Fibroblast of villous mesenchyme (primary cell): ENCODE results near the gene SHH. TPM values are rescaled to one million over a fixed set of nuclear protein-coding genes. Genes with fewer than 3 reads are reported as not detected.

ENCODE experiments used
- DNase-seq: peaks from one replicate; pipeline ENCODE4 v3.0.0-alpha.2; 2010; ENCODE audit warnings: low read depth
- H3K4me3 ChIP-seq: 2 replicates; pipeline ENCODE4 v1.5.1; 2011; ENCODE audit warnings: low read depth, mild to moderate bottlenecking, low read length
- total RNA-seq: library from RNA; depleted of rRNA; stranded (reverse); fragments of >200 nt; gene quantifications from 2 replicates; pipeline ENCODE4 v1.2.3, GENCODE V29; 2012
- TF ChIP-seq, protein P1 (sequence below): IDR thresholded peaks from 2 replicates; pipeline ENCODE4 v1.5.1; 2012; ENCODE audit warnings: low read depth, mild to moderate bottlenecking, low read length; ENCODE audit not compliant: insufficient read depth

Gene SHH
- total RNA-seq, 1 donor = not detected

- TF ChIP-seq, protein P1, sequence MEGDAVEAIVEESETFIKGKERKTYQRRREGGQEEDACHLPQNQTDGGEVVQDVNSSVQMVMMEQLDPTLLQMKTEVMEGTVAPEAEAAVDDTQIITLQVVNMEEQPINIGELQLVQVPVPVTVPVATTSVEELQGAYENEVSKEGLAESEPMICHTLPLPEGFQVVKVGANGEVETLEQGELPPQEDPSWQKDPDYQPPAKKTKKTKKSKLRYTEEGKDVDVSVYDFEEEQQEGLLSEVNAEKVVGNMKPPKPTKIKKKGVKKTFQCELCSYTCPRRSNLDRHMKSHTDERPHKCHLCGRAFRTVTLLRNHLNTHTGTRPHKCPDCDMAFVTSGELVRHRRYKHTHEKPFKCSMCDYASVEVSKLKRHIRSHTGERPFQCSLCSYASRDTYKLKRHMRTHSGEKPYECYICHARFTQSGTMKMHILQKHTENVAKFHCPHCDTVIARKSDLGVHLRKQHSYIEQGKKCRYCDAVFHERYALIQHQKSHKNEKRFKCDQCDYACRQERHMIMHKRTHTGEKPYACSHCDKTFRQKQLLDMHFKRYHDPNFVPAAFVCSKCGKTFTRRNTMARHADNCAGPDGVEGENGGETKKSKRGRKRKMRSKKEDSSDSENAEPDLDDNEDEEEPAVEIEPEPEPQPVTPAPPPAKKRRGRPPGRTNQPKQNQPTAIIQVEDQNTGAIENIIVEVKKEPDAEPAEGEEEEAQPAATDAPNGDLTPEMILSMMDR = no peak
- no peak overlapping the region for H3K4me3 ChIP-seq
- no peak for DNase-seq
Observed at GRCh38 chr7:155814316-155815276, 2.3 kb upstream of the SHH start.

- DNase-seq = no peak
- no peak overlapping the region for H3K4me3 ChIP-seq
- TF ChIP-seq, protein P1 = no peak
Observed at GRCh38 chr7:155813546-155814315, 1.5 kb upstream of the SHH start.

- no peak for DNase-seq
- TF ChIP-seq, protein P1 = no peak
- H3K4me3 ChIP-seq = no peak overlapping the region
Observed at GRCh38 chr7:155813125-155813524, 862 bp upstream of the SHH start.

DNA sequence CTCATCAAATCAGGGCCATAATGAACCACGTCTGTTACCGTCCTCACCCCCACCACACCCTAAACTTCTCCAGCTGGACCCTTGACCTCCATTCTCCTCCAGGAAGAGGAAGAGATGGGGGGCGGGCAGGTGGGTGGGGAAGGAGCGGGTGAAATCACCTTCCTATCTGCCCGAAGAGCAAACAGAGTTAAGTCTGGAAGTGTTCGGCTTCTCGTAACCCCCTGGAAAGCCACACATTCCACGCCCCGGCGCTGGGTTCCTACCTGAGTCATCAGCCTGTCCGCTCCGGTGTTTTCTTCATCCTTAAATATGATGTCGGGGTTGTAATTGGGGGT, 736 bp downstream of the SHH start:
- TF ChIP-seq, protein P1 = no peak
- no peak for DNase-seq
- no peak overlapping the region for H3K4me3 ChIP-seq

DNA sequence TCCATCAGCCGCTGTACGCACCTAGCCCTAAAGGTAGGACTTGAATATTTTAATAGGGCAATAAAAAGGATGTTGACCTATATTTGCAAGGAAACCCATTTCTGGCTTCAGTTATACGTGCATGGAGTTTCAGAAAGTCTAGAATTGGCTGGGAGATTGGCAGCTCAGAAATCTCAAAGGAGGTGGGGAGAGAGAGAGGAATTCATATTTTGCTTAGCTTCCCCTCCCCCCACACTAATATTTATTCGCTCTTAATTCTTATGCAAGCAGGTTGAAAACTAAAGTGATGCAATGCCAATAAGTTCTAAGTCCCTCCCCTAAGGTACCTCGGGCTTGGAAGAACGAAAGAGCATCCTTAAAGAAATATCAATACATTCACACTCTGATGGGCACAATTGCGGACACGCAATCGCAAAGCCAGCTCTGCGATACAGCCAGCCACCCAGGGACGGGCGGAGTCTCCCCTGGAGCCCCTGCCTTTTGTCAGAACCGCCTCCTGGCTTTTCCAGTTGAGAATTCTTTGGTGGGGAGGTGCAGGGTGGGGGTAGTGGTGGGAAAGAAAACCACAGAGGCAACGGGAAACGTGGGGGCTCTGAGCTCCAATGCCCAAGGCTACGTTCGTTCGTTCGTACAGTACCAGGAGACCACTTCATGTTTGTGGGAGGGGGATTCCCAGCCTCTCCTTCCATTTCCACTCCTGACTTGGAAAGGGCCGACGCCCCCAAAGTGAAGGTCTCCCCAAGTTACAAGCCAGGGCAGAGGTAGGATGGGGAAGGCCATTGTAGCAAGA, 1.3 kb downstream of the SHH start:
- DNase-seq = no peak
- TF ChIP-seq, protein P1 = no peak
- no peak overlapping the region for H3K4me3 ChIP-seq

DNA sequence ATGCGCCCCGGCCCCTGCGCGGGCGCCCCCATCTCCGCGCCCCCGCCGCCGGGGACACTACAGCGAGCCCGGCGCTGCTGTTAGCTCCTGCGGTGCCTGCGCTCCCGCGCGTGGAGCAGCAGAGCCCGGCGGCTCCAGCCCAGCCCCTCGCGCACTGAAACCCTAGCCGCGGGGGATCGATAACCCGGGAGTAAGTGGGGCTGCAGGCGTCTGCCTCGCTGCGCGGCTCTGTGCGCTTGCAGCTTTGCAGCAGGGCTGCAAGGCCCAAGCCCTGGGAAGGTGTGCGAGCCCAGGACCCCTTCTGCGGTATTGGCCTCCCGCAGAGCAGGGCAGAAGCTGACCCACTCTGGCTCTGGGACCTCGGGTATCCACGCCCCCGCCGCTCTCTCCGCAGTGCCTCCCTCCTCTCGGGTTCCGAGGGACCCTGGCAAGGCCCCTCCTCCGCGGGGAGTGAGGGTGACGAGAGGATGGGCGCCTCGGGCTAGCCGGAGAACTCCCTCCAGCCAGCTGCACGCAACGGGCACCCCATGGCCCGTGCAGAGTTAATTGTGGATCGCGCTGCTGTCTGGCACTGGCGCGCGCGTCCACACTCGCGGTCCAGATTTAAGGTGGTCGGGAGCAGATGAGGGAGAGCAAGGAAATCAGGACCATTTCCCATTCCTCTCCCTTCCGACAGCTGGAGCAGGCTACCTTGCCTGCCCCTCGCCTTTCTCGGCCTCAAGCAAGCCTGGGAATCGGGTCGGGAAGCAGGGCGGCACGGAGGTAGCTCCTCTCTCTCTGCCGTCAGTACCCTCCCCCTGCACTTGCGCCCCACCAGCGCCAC, 2.1 kb downstream of the SHH start:
- TF ChIP-seq, protein P1 = no peak
- no peak for DNase-seq
- no peak overlapping the region for H3K4me3 ChIP-seq
